Measurements from ENCODE around the gene GOLM1.
"Not testable (repeated sequence)": the region's sequence is repeated elsewhere in the genome, so short reads cannot be mapped to it uniquely, and the experiment has no call there.

GOLM1 gene

GRCh38 chr9:86091477-86091876 is 7.9 kb downstream of the GOLM1 start:
- no peak for DNase-seq (ENCODE audit: low spot score)

GRCh38 chr9:86082870-86083269 is 16.5 kb downstream of the GOLM1 start:
- no peak for DNase-seq (ENCODE audit: low spot score)

GRCh38 chr9:86079865-86080469 is 19.4 kb downstream of the GOLM1 start:
- DNase-seq (ENCODE audit: low spot score): no peak

- DNase-seq (ENCODE audit: low spot score): no peak
These were observed 19.9 kb downstream of the GOLM1 start for GRCh38 chr9:86079421-86079831.

- no peak for DNase-seq (ENCODE audit: low spot score)
These were observed 20.6 kb downstream of the GOLM1 start for GRCh38 chr9:86078731-86079130.

- peak; percentile 53 for DNase-seq (ENCODE audit: low spot score)
These were observed 22.1 kb downstream of the GOLM1 start for GRCh38 chr9:86077276-86077675.

- DNase-seq (ENCODE audit: low spot score): no peak
These were observed 23.9 kb downstream of the GOLM1 start for GRCh38 chr9:86075132-86076109.

GRCh38 chr9:86073839-86074238 is 25.5 kb downstream of the GOLM1 start:
- no peak for DNase-seq (ENCODE audit: low spot score)

- DNase-seq (ENCODE audit: low spot score): no peak
These were observed 26.9 kb downstream of the GOLM1 start for GRCh38 chr9:86072394-86072877.

GRCh38 chr9:86069206-86069869 is 30.0 kb downstream of the GOLM1 start:
- no peak for DNase-seq (ENCODE audit: low spot score)

GRCh38 chr9:86064220-86064619 is 35.1 kb downstream of the GOLM1 start:
- no peak for DNase-seq (ENCODE audit: low spot score)

- DNase-seq (ENCODE audit: low spot score): no peak
These were observed 36.3 kb downstream of the GOLM1 start for GRCh38 chr9:86062845-86063693.

- DNase-seq (ENCODE audit: low spot score): no peak
These were observed 37.2 kb downstream of the GOLM1 start for GRCh38 chr9:86061972-86062739.

GRCh38 chr9:86057491-86057890 is 41.9 kb downstream of the GOLM1 start:
- DNase-seq (ENCODE audit: low spot score): no peak

GRCh38 chr9:86054695-86055094 is 44.7 kb downstream of the GOLM1 start:
- DNase-seq (ENCODE audit: low spot score): no peak

- no peak for DNase-seq (ENCODE audit: low spot score)
These were observed 46.5 kb downstream of the GOLM1 start for GRCh38 chr9:86052556-86053468.

GRCh38 chr9:86048018-86048742 is 51.2 kb downstream of the GOLM1 start:
- DNase-seq (ENCODE audit: low spot score): not testable (repeated sequence)

GRCh38 chr9:86047361-86047760 is 52.0 kb downstream of the GOLM1 start:
- no peak for DNase-seq (ENCODE audit: low spot score)

- no peak for DNase-seq (ENCODE audit: low spot score)
These were observed 52.4 kb downstream of the GOLM1 start for GRCh38 chr9:86046930-86047341.

Measured in SK-N-DZ (cell line).